Islet of Langerhans (tissue), 1 donor: Measurements from ENCODE around the gene GUCY1B1.
"Not testable (repeated sequence)": the region's sequence is repeated elsewhere in the genome, so short reads cannot be mapped to it uniquely, and the experiment has no call there.

Source experiments
- FAIRE-seq: peaks from one replicate; lab custom pipeline; 2011; peaks lifted over from hg19 to GRCh38; lab: Jason Lieb, UNC

Gene GUCY1B1

DNA sequence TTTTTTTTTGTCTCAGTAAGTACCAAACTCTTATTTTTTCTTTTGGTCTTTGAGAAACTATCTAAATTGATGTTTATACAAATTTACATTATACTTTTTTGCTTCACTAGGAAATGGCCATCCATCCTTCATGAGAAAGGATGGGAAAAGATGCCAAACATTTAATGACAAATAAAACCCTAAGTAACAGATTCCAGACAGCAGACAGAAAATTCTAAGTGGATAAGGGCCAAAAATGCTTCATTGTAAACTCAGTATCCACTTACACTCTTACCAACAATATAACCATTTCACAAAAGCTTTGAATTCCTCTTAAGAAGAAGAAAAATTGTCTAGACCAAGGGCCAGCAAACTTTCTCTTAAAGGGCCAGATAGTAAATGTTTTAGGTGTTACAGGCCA, 3.5 kb downstream of the GUCY1B1 start:
- peak; percentile 47 for FAIRE-seq

DNA sequence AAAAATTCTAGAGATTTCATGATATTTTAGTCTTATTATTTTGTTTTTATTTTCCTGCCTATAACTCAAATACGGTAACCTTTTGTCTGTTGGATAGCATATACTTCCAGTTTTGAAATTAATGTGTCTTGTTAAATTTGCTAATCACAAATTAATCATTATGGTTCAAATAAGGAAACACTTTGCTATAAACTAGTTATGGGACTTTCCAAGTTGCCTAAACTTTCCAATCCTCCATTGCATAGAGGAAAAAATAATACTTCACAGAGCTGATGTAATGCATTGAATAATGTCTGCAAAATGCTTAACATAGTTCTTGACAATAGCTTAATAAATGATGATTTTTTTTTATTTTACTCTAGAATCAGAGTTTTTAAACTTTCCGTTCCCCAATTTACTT, 4.7 kb downstream of the GUCY1B1 start:
- FAIRE-seq, result peak; percentile 87

DNA sequence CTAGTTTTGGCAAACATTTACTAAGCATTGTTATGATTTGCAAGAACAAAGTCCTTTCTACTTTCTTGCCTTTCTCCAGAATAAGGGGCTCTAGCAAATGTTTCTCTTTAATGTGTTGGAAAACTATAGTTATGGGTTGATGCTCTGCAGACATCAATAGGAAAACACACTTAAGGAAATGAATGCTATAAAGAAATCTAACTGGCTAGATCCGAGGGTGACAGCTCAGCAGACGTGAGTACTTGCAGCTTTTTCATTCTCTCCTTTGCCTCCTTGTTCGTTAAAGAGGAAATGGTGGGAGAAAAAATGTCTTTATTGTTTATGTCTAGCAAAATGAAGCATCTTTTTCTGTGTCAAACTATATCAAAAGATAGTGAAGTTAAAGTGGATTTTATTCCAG, 6.3 kb downstream of the GUCY1B1 start:
- no peak for FAIRE-seq

DNA sequence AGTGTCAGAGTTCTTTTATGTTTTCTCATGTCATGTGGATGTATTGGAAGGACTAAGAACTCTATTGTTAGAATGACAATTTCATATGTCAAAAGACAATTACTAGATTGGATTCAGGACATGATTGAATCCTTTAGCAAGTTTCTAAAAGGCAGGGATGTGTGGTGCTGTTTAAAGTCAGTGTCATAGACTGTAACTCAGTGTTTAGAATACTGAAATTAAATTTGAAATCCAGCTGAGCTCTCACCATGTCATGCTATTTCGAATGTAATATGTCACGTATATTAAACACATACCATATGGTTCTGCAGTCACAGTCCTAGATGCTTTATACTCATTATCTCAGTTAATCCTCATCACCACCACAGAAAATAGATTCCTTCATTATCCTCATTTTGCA, 7.8 kb downstream of the GUCY1B1 start:
- no peak for FAIRE-seq

DNA sequence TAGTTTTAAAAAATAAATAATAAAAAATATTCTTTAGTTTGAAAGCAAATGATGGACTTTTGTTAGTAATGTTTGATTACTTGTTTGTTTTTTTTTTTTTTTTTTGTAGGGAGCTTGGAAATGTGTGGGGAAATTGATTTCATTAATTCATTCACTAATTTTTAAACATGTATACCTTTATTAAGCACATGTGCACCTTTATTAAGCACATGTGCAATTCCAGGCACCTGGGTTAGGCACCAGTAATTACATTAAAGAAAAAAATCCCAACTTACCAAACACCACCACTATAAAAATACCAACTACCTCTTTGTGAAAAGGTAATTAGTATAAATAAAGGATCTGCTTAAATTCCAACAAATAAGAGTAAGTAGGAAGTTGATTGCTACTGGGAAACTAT, 9.5 kb downstream of the GUCY1B1 start:
- no peak for FAIRE-seq

DNA sequence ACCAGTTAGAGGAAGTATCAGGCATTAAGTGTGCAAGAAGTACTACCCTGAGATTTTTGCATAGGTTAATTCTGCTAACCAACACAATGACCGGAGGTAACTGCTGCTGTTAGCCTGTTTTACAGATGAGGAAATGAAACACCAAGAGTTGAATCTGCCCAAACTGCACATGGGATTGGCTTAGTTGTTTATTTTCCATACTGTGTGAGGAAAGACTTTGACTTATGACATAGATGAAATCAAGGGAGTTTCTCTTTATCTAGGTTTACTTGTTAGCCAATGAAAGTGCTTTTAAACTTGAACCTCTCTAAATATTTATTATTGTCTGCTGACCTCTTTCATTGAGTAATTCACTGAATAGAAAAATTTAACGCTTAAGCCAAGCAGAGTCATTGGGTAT, 10.3 kb downstream of the GUCY1B1 start:
- FAIRE-seq, result no peak

DNA sequence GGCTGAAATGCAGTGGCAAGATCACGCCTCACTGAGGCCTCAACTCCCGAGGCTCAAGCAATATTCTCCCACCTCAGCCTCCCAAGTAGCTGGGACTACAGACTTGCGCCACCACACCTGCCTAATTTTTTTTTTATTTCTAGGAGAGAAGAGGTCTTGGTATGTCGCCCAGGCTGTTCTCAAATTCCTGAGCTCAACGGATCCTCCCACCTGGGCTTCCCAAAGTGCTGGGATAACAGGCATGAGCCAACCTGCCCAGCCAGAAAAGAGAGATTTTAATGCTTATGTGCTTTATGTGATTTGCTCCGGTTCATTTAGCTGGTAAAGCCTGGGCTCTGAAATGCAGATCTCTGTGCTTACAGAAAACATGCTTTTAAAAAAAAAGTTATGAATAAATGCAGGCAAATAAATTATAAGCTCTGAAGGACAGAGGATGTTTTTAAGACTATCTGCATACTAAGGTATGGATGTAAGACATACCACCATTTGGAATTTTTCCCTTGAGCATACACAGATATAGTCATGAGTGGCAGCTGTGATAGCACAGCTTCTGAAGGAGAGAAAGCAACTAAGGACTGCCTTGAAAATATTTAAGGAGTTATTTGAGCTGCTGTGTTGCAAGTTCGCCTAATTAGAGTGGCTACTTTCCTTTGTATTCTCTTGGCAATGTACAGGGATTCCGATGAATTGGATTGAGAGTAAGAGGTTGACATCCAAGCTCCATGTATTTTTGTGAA, 13.8 kb downstream of the GUCY1B1 start:
- FAIRE-seq, result peak; percentile 36

DNA sequence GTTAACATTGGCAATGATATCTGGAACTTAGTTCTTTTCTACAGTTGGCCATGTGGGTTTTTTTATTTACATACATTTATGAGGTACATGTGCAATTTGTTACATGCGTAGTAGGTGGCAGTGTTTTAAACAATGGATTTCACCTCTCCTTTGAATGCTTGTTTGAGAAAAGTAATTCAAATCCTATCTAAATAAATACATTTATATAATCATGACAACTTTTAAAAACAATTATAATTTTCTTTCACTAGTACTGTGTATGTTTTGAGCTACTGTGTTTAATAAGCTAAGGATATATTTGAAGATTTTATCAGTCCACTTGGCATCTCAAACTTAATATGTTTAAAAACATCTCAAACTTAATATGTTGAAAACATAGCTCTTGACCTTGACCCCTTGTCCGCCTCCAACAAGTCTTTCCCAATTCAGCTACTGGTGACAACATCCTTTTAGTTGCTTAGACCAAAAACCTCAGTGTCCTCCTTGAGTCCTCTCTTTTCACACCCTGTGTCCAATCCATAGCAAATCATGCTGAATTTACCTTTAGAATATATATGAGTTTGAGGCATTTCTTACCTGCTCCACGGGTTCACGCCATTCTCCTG, 14.5 kb downstream of the GUCY1B1 start:
- no peak for FAIRE-seq

DNA sequence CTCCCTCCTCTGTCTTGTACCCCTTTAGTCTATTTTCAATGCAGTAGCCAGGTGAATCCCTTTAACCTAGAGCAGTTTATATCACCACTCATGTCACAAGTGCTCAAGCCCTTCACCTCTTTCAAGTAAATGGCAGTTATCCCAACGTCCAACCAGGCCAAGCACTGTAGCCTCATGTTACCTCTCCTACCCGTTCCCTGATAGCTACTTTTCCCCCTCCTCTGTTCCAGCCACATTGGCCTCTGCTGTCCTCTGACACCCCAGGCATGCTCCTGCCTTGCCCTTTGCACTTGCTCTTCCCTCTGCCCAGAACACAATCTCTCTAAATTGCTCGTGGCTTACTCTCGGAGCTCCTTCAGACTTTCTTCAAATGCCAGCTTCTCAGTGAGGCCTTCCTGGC, 15.2 kb downstream of the GUCY1B1 start:
- no peak for FAIRE-seq

DNA sequence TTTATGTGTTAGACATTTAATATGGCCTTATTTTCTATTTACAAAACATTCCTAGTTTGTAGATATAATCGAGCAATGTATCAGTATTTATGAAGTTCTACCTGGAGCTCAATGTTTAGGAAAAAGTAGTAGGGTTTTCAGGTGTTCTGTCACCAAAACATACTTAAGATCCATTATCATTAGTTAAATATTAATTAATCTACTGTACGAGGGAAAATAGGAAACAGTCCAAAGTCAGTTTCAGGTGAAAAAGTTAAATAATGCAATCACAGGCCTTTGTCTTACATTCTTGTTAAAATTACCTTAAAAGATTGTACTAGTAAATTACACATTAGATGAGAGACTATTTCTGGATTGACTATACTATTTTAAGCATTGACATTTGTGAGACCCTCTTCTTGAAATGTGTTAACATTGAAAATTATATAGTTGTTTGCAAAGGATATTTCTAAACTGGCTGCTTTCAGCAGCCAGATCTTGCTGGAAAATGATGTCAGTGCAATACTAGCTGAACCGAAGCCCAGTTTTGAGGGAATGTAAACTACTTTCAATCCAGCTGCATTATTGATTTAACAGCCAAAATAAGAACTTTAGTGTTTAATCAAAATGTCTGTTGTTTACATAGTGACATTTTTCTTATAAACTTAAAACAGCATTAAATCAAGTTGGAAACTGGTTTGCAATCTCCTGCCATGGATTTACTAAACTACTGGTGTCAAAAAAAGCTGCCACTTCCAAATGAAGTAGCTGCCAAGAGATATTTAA, 19.3 kb downstream of the GUCY1B1 start:
- peak; percentile 93 for FAIRE-seq

DNA sequence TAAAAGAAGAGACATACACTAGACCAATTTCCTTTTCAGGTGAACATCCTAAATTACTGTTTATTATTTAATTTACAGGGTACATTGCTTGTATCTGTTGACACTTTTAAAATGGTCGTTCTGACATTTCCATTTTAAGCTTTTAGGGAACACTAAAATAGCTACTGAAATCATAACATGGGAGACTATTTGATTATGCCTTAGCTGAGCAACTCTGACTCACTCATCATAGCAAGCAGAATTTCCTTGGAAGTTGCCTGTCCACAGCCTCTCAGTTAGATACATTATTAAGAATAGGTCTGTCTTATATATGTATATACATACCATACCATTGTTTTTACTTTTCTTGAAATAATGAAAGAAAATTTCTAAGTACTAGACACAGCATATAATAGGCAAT, 22.0 kb downstream of the GUCY1B1 start:
- no peak for FAIRE-seq

DNA sequence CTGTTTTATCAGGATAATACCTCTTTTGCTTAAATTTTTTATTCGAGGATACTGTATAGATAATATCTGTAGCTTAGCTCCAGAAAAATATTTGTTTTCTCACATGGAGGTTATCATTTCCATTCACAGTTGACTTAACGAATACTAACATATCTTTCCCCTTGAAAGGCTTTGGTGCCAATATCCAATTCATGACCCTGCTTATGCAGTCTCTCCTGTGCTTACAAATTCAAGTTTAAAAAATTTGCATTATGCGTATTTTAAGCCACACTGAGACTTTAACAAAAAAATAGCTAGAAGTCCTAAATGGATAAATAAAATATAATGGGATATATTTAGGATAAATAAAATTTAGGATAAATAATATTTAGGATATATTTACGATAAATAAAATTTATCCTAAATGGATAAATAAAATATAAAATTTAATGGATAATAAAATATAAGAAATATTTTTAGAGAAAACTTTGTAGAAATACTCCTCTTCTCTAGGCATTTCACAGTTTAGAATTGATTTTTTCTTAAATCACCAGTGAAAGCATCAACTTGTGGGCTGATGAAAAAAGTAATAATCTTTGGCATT, 22.5 kb downstream of the GUCY1B1 start:
- no peak for FAIRE-seq

DNA sequence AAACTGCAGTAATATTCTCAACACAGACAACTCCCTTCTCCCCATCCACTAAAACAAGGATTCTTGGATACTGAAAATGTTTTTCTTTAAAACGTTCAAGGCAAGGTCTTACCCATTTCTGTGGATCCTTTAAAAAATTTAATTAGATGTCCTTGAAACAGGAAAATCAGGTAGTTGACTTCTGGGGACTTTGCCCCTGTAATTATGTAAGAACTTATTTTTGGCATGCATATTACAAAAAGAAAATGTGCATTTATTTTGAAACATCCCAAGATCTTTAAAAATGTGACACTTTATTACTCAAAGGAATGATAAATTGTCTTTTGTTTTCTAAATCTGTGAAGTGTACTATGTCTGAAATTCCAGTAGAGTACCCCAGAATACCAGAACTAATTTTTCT, 25.8 kb downstream of the GUCY1B1 start:
- FAIRE-seq, result no peak

DNA sequence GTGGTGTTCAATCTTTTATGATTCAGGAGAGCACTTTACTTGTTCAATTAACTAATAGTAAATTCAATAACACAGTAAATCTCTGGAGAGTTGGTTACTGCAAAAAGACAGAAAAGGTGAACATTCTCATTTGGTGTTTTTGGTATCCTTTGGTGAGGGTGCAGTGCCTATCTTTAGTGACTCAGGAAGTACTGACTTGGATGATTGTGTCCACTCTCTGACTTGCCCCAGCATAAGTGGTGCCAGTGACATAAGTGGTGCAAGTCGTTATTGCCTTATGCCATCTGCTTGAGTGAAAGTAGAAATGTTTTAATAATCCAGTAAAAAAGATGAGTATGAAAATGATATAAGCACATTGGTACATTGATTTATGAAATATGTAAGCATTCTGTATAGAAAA, 27.0 kb downstream of the GUCY1B1 start:
- FAIRE-seq, result peak; percentile 91

DNA sequence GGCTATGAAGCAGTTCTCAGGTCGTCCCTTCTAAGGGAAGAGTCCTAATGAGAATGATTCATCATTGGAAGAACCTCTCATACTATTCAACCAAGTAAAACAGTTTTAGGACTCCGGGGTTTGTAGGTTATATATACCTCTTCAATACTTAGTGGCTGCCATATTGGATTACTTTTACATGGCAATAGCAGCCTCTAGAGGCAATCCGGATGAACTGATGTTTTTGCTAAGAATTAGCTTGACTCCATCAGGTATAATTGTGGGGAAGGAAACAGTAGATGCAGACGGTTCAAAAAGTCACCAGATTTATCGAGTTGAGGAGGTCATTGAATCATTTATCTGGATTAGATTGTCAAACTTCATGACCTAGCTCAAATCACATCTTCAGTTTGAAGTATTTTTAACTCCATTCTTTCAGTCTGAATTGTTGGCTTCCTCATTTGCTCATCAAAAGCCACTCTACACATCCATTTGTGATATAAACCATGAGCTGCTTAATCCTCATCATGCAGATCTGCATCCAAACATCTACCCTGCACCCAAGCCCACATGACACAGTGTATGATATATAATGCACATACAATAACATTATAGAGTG, 28.4 kb downstream of the GUCY1B1 start:
- peak; percentile 99 for FAIRE-seq

DNA sequence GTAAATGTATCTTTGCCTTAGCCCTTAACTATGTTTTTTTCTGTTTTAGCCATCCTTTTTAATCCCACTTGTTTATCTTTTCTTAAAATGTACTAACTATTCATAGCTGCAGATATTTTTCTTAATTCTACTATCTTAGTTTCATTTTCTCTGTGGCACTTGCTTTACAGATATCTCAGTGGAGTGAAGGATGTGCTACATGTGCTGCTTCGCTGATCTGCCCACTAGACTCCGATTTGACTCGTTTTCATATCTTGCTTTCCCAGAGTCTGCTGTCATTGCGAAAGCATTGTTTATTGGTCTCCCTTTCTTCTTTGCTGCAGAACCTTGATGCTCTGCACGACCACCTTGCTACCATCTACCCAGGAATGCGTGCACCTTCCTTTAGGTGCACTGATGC, 30.6 kb downstream of the GUCY1B1 start:
- FAIRE-seq, result no peak

DNA sequence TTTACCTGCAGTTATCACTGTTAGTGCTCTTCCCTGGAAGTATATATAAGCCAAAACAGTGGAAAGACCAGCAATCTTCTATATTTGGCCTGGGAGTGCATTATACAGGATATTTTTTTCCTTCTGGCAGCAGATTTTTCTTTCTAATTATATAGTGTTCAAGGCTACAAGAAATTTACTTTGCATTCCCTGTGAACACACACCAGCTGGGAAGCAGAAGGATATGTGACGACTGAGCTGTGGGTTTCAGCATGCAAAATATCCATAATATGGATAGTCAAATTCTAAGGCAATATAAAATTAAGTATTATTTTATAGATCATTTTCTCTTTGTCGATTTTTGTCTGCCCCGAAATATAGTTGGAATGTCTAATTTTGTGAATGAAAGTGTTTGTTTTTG, 31.2 kb downstream of the GUCY1B1 start:
- peak; percentile 38 for FAIRE-seq

DNA sequence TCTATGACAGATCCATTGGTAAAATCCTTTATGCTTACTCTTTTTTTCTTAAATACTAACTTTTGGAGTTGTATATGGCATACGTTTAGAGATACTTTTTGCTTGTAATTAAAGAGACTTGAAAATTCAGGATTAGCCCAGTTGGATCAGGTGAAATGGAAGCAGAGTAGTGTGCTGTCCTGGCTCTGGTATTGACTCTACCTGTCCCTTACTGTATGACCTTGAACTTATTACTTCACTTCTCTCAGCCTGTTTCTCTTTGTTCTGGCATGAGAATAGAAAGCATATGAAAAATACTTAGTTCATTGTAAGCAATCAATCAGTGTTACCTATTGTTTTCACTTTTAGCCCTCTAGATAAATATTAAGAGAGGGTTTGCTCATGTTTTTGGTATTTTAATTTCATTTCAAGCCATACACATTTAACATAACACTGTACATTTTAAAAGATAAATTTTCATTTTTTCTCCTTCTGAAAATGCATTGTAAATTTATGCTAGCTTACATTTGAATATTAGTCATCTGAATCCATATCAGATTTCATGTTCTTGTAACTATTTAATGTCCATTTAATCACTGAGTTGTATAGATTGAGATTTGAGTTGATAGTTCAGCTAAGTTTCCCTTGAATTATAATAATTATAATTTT, 35.9 kb downstream of the GUCY1B1 start:
- FAIRE-seq, result peak; percentile 89

DNA sequence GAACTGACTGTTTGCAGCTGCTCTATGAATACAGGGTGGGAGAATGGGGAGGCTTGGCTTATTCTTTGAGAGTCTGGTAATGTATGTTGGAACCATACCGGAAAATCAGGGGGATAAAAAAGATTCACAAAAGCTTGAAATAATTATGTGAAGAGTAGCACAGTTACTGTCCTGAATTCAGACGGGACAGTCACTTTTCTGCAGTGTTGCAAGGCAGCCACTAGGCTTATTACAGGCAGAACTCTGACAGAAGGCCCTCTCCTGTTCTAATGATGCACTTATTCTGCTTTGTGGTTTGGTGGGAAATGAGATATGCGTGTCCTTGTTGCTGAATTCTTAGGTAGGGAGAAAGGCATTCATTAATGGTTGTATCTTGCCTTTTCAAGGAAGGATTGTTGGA, 37.2 kb downstream of the GUCY1B1 start:
- peak; percentile 43 for FAIRE-seq

DNA sequence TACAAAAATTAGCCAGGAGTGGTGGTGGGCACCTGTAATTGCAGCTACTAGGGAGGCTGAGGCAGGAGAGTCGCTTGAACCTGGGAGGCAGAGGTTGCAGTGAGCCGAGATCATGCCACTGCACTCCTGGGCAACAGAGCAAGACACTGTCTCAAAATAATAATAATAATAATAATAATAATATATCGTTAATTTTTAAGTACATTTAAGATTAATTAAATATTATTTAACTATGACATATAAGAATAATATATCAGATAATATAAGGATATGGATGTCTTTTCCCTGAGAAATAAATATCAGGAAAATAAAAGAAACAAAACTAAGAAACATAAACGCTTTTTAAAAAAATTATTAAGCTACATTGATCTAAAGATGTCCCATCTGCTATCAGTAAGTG, 38.8 kb downstream of the GUCY1B1 start:
- FAIRE-seq, result not testable (repeated sequence)

DNA sequence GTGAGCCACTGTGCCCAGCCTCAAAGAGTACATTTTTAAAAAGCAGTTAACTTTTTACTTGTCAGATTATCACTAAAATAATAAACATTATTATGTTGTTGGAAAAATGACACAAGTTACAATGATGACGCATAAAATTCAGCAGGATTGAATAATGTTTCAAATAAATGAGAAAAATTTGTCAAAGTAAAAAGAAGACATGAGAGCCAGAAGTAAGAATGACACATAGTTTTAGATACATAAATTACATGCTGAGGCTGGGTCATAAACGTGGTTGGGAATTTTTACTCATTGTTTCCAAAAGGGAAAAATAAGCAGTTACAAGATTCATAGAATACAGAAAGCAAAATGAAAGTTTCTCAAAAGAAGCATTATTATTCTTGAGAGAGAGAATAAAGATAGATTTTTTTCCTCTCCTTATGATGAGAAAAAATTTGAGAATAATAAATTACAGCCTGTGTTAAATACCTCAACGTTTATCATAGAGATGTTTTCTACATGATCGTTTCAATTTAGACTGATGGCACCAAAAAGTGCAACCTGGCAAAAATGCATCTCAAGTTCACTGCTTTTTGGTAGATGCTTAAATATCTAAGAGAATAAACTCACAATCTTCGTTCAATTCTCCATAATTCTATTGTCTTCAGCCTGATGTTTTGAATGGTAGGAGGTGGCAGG, 40.4 kb downstream of the GUCY1B1 start:
- FAIRE-seq, result no peak

DNA sequence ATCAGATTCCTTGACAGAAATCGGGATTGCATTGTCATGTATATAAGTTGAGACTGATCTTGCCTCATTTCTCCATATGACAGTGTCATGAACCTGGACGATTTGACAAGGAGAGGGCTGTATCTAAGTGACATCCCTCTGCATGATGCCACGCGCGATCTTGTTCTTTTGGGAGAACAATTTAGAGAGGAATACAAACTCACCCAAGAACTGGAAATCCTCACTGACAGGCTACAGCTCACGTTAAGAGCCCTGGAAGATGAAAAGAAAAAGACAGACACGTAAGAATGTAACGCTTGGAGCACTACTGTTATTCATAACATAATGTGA, 40.9 kb downstream of the GUCY1B1 start:
- no peak for FAIRE-seq
